MM.1S (cell line): ENCODE results near the gene FBXO34.

ENCODE experiments used
- EZH2 ChIP-seq: fragments of 300-600 bp; sonication (generic); optimal IDR thresholded peaks from 2 replicates; pipeline ENCODE3; 2017; ENCODE audit warnings: low read depth, mild to moderate bottlenecking, antibody characterized with exemption, low read length, mixed read lengths
- EZH2phosphoT487 ChIP-seq: fragments of 300-600 bp; sonication (generic); IDR thresholded peaks from 2 replicates; pipeline ENCODE4 v1.6.1; 2018; ENCODE audit warnings: antibody characterized with exemption, low read length
- TF ChIP-seq, protein P1 (sequence below): fragments of 300-600 bp; sonication (generic); IDR thresholded peaks from 2 replicates; pipeline ENCODE4 v1.5.1; 2016; ENCODE audit warnings: antibody characterized with exemption, low read length, mixed read lengths

DNA sequence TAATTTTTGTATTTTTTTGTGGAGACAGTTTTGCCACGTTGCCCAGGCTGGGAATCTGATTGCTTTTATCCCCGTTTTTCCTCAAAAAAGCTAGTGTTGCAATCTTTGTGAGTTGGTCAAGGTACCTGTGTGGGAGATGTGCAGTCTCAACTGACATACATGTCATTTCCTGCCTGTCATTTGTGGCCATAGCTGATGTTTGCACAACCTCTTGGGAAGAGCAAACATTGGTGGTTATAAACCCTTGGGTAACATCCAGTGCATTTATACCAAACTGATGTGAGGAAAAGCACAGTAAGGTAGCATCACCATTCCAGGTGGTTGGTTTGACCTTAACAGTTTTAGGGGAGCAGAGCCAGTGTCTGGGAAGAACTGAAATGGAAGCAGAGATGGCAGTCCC lies 85.7 kb downstream of the FBXO34 start:
- TF ChIP-seq, protein P1, sequence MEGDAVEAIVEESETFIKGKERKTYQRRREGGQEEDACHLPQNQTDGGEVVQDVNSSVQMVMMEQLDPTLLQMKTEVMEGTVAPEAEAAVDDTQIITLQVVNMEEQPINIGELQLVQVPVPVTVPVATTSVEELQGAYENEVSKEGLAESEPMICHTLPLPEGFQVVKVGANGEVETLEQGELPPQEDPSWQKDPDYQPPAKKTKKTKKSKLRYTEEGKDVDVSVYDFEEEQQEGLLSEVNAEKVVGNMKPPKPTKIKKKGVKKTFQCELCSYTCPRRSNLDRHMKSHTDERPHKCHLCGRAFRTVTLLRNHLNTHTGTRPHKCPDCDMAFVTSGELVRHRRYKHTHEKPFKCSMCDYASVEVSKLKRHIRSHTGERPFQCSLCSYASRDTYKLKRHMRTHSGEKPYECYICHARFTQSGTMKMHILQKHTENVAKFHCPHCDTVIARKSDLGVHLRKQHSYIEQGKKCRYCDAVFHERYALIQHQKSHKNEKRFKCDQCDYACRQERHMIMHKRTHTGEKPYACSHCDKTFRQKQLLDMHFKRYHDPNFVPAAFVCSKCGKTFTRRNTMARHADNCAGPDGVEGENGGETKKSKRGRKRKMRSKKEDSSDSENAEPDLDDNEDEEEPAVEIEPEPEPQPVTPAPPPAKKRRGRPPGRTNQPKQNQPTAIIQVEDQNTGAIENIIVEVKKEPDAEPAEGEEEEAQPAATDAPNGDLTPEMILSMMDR, result no peak
- no peak for TF ChIP-seq EZH2
- TF ChIP-seq EZH2phosphoT487, result no peak
